Jurkat, Clone E6-1 (cell line): ENCODE measurements around the gene CD3G.
A peak's percentile ranks its signal among the peaks of the same experiment; 100 is the strongest.
"Not testable (repeated sequence)": the region's sequence is repeated elsewhere in the genome, so short reads cannot be mapped to it uniquely, and the experiment has no call there.

Experiments used
- DNase-seq: peaks from one replicate; pipeline ENCODE4 v3.0.0-alpha.2; 2011; ENCODE audit warnings: low read depth, low spot score
- H3K4me3 ChIP-seq: 2 replicates; pipeline ENCODE4 v1.5.1; 2011; ENCODE audit warnings: mild to moderate bottlenecking, low read length, control low read depth, moderate library complexity

The CD3G gene

DNA sequence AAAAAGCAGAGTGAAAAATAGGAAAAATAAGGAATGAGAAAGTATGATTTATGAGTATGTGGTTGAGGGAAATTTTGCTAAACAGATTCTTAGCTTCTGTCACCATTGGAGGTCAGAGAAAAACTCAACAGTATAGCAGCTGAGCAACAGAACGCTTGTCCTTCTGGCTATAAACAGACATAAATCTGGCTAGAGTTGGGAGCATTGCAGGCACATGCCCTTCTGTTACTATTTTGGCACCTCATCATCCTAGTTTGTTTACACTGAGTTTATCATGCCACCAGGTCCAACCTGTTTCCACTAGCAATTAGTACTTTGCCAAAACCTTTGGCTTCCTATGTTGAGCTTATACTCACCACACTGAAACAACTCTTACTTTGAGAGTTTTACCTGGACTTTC, 22.1 kb downstream of the CD3G start:
- no peak for DNase-seq
- H3K4me3 ChIP-seq = no peak overlapping the region

DNA sequence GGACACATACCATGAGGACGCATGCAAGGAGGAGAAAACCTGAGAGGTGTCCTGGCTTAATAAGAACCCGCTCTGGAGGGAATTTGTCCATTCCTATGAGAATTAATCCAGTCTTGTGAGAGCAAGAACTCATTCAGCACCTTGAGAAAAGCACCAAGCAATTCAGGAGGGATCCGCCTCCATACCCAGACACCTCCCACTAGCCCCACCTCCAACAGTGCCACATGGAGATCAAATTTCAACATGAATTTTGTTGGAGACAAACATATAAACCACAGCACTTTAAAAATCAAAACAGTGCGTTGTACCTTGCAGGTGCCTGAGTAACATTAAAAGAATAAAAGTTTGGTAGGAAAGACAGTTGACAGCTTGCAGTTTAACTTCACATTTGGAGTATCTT, 26.6 kb downstream of the CD3G start:
- no peak overlapping the region for H3K4me3 ChIP-seq
- DNase-seq = no peak

DNA sequence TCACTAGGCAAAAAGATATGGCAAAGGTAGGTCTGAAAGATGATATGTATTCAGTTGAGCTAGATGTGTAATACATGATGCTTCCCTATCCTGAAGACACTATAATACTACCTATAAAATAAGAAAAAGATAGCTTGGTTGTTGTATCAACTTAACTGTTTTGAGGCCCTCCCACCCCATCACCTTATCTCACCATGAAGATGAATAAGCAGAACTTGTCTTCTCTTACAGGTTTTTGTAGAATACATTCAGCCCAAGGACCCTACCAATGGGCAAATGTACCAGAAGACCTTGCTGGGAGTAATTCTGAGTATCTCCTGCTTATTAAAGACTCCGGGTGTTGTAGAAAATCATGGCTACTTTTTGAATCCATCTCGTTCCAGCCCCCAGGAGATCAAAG, 29.1 kb downstream of the CD3G start:
- no peak overlapping the region for H3K4me3 ChIP-seq

DNA sequence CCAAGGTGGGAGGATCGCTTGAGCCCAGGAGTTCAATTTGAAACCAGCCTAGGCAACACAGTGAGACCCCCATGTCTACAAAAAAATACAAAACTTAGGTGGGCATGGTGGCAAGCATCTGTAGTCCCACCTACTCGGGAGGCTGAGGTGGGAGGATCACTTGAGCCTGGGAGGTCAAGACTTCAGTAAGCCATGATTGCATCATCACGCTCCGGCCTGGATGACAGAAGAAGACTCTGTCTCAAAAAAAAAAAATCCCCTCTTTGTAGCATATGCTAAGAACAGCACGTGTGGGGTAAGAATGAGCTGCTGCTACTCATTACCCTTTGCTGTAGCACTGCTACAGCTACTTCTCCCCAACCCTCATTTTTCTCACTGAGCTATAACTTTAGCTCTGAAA, 29.7 kb downstream of the CD3G start:
- no peak for DNase-seq
- no peak overlapping the region for H3K4me3 ChIP-seq

More for the DNA sequence above, 29.1 kb downstream of the CD3G start:
- no peak for DNase-seq

DNA sequence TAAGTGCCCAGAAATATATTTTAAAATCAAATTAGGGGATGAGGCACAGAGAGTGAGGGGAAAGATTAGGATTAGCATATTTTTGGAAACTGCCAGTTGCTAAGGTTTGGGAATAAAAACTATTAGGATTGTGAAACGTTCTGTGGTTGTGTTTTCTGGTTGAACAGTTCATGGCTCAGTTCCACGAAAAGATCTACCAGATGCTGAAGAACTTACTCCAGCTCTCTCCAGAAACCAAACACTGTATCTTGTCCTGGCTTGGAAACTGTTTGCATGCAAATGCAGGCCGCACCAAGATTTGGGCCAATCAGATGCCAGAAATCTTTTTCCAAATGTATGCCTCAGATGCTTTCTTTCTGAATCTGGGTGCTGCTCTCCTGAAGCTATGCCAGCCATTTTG, 30.6 kb downstream of the CD3G start:
- no peak for DNase-seq
- no peak overlapping the region for H3K4me3 ChIP-seq

DNA sequence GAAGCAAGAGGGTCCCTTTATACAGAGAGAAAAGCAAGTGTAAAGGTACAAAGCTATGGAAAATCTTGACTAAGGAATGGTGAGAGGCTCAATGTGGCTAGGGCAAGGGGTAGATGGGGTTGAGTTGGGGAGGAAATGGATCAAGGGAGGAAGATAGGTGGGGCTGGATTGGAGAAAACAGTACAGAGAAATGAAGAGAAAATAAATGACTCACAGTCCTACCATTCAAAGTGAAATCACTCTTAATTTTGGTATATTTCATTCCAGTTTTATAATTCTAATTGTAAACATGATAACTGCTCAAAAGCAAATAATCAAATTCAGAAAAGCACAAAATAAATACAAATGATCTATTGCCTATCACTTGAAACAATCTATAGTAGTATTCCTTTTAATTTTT, 31.8 kb downstream of the CD3G start:
- no peak for DNase-seq
- H3K4me3 ChIP-seq = no peak overlapping the region

DNA sequence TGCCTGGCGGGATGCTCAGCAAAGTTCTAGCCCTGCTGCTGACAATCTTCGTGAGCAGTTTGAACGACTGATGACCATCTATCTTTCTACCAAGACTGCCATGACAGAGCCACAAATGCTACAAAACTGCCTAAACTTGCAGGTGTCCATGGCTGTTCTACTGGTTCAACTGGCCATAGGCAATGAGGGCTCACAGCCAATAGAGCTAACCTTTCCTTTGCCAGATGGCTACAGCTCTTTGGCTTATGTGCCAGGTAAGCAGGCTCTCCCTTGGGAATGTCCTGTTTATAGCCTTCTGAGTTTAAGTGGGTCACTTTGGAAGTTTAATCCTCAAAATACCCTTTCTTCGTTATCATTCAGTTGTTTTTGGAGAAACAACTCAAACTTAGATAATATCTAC, 35.4 kb downstream of the CD3G start:
- no peak for DNase-seq
- no peak overlapping the region for H3K4me3 ChIP-seq

DNA sequence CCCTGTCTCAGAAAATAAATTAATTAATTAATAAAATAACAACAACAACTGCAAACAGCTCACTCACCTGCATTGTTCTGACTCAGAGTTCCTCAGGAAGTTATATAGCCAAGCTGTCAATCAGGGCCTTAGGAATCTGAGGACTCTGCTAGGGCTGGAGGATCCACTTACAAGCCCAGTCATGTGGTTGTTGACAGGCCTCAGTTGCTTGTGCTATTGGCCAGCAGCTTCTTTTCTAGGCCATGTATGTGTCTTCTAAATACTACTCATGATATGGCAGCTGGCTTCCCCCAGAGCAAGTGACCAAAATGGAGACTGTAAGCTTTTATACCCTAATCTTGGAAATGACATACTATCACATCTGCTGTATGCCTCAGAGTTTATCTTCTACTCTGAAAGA, 36.4 kb downstream of the CD3G start:
- H3K4me3 ChIP-seq = no peak overlapping the region
- DNase-seq = no peak

DNA sequence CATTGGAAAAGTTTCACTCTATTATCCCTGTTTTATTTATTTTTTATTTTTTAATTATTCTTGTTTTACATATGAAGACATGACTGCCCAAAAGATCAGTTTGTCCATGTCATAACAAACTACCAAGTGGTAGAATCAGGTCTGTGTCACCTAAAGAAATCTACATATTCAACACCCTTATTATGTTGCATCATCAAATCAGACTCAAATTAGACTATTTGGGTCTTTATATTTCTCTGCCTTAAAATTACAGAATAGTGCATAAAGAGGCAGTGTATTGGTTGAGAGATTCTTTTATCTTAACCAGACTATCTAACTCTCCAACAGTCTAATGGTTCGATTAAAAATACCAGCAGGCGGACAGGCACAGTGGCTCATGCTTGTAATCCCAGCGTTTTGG, 38.8 kb downstream of the CD3G start:
- no peak for DNase-seq

DNA sequence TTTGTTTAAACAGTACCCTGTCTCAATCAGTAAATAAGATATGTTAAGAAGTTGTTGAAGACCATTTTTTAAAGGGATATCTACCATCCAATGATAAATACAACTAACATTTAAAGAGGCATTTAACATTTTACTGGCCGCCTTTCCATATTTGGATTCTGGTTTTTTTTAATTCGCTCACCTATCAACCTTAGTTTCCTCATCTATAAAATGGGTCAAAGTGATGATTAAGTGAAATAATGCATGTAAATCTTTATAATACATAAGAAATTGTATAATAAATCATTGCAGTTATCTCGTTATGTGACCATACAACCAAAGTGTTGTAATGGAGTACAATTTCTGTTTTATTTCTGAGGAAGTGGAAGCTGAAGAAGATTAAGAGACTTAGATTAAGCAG, 39.5 kb downstream of the CD3G start:
- no peak for DNase-seq

More for the DNA sequence above, 38.8 kb downstream of the CD3G start:
- H3K4me3 ChIP-seq = no peak overlapping the region

DNA sequence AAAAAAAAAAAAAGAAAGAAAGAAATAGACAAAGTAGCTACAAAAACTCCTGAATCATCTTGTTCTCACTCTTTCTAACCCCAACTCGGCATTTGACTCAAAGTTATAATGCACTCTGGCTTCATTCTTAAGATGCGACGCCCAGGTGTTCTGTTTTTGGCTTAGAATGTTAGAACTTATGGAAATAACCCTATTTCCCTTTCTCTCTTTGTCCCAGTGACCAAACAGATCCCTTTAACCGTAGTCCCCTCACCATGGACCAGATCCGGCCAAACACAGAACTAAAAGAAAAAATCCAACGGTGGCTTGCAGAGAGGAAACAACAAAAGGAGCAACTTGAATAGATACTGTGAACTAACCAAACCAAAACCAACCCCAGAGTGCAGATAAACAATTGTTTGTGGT, 52.0 kb downstream of the CD3G start:
- no peak overlapping the region for H3K4me3 ChIP-seq
- peak; percentile 55 for DNase-seq

More for the DNA sequence above, 39.5 kb downstream of the CD3G start:
- H3K4me3 ChIP-seq = no peak overlapping the region

DNA sequence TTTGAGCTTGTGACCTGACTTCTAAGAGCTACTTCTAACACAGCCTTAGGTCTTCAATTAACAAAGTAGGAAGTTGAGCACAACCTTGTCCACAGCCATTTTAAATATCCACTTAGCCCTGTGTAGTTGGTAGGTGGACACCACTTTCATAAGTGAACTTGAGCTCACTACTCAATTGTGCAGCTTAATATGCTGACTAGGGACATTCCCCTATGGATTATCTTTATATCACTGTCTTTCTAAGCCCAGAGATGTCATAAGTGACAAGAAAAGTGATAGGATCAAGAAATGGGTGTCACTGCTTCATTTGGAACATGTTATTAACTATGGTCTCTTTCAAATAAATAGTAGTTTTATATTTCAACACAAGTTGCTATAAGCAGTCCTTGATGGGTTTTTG, 53.3 kb downstream of the CD3G start:
- H3K4me3 ChIP-seq = no peak overlapping the region
- DNase-seq = no peak

DNA sequence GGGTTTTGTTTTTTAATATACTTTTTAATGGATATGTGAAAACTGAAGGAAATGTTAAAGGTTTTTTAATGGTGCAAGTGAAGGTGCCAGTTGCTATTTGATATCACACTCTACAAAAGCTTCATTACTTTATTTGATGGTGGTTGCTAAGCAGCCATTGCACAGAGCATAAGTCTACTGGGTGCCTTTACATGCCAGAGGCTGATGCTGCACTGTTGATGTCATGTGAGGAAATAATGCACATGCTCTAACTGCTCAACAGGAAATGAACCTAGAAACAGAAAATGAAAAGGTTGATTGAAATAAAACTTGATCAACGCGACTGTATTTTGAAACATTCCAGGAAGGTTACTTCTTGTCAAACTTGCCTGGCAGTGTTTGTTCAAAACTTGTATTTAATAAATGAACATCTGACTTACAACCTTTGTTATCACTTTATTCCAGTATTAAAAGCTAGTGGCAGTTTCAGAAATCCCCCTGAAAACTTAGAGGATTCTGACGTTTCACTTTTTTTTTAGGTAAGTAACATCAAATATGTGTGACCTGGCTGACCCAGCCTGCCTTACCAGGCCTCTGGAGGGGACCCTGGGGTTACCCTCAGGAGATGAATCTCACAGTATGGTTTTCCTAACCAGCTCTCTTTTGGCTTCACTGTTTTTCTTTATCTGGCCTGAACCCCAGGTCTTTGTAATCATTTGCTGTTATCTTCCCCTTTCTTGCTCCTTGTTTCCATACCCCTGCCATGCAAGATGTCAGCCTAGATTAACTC, 54.8 kb downstream of the CD3G start:
- no peak overlapping the region for H3K4me3 ChIP-seq
- DNase-seq = peak; percentile 80

DNA sequence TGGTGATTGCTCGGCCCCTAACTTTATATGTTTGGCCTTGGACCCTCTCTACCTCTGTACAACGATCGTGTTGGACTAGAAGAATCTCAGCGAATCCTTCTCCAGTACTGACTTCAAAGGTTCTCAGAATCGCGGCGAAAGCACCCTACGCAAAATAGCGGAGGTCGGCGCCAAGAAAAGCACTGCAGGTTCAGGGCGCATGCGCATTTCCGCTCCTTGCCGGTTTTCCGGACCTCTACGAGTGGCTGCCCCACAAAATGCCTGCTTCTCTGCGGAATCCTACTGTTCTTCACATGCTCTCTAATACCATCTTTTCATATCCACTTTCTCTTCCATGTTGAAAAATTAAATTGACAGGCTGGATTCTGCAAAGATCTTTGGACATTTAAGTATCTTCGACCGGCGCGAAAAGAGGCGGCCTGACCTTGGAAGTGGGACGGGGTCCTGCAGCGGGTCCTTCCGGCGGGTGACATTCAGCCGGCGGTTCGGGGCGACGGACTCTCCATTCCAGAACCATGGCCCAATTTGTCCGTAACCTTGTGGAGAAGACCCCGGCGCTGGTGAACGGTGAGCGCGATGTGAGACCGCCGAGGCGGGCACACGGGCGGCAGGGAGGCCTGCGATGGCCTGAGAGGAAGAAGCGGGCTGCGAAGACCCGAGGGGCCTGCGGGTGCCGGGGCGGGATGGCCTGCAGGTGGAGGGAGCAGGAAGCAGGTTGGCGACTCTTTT, 57.2 kb downstream of the CD3G start, which contains the start of gene ATP5MG:
Gene ATP5MG (plus strand): TSS at position 456 of the 729 bp plus-strand sequence. CDS start 60 bp downstream, at position 516.
- H3K4me3 ChIP-seq = peak within 1 kb of the TSS; percentile 97
- peak; percentile 92 for DNase-seq

DNA sequence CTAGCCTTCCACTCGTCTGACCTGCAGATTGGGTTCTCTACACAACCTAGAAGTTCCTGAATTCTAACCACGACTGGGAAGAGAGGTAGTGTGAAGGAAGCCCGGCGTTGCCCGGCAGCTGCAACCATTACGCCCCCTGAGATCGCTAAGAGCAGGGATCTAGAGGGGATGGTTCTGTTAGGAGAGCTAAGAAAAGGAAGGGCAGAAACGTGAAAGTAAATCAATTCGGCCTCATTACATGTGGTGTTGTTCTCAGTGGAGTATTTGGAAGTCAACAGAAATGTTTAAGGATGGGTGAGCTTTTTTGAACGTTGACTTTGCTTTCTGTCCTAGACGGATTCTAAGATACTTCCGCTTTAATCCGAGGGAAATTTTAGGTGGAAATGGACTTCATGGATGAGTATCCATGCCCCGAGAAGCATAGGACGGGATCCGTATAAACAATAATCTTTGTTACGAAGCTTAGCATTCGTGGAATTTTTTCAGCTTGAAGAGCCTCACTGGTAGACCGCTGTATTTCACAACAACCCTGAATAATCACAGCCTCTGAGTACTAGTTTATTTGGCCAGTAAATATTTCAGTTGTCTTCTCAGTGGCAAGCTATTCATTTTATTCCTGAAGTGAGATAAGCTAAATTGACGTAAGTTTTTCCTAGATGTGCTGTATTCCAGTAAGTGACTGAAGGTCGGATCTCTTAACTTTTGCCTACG, 57.9 kb downstream of the CD3G start:
- DNase-seq = no peak

DNA sequence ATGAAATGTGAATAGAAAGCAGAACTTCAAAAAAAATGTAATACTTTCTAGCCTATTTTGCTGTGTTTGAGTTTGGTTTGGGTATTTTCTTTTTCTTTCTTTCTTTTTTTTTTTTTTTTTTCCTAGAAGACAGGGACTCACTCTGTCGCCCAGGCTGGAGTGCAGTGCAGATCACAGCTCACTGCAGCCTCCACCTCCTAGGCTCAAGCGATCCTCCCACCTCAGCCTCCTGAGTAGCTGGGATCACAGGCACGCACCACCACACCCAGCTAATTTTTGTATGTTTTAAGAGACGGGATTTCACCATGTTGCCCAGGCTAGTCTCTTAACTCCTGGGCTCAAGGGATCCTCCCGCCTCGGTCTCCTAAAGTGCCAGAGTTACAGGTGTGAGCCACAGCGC, 58.5 kb downstream of the CD3G start:
- DNase-seq = not testable (repeated sequence)
- peak overlapping the region; percentile 97 for H3K4me3 ChIP-seq

More for the DNA sequence above, 57.9 kb downstream of the CD3G start:
- peak overlapping the region; percentile 97 for H3K4me3 ChIP-seq
